NCI-H82 (cell line): ENCODE measurements around the gene ARHGEF10L.
A peak's percentile ranks its signal among the peaks of the same experiment; 100 is the strongest.

Experiments used
- DNase-seq: peaks from one replicate; lab custom pipeline; 2025; lab: John Stamatoyannopoulos, UW

Gene ARHGEF10L

DNA sequence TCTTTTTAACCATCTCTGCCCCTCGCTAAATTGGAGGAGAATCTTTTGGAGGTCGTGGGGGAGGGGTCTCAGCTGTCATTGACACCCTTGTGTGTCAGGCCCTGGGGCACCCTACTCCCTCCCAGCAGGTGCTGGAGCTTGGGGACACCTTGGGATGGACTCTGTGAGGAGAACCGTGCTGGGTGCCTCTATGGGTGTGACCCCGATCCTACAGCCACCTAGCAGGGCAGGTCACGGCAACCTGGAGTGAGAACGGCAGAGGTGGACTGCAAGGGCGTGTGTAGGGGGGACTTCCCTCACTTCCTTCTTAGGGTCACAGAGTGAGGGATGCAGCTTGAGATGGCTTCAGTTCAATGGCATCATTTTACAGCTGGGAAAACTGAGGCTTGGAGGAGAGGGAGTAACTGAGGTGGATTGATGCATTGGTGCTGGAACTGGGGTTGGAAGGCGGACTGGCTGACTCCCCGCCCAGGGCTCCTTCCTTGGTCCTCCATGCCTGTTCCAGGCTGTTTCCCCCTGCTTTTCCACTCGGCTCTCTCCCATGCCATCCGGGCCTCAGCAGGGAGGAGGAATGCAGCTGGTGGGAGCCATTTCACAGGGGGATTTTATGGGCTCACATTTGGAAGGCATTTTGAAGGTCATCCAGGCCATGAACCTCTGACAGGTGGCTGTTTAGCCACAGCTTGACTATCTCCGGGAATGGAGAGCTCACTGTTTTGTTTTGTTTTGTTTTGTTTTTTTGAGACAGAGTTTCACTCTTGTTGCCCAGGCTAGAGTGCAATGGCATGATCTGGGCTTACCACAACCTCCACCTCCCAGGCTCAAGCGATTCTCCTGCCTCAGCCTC, 18.8 kb upstream of the ARHGEF10L start:
- DNase-seq: no peak

DNA sequence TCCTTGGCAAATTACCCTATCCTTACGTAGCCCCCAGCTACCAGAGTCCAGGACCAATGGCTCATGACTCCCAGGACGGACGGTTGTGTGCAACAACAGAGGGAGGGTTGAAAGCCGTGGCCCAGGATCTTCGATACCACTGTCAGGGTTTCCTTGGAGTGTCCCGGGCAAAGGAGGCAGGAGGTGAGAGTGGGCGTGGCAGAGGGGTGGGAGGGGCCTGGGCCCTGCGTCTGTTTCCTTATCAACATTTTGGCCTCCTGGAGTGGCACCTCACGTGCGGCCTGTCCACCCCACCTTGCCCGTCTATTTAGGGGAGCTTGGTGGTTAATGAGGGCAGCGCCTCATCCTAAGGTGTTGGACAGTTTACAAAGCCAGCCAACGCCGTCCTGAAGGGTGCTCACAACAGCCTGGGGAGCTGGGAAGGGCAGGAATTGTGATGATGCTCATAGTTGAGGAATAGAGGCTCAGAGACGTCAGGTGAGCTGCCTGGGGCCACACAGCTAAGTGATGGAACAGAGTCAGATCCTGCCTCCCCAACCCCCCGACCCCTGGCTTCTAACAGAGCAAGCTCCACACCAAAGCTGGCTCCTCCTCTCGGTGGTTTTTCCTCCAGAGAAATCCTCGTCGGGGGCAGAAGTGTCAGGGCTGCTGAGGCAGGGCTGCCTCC, 17.4 kb upstream of the ARHGEF10L start:
- DNase-seq: no peak

GRCh38 chr1:17523321-17524041, 16.0 kb upstream of the ARHGEF10L start:
- DNase-seq: no peak

- DNase-seq: no peak
Measured at GRCh38 chr1:17524645-17525044, 14.9 kb upstream of the ARHGEF10L start.

DNA sequence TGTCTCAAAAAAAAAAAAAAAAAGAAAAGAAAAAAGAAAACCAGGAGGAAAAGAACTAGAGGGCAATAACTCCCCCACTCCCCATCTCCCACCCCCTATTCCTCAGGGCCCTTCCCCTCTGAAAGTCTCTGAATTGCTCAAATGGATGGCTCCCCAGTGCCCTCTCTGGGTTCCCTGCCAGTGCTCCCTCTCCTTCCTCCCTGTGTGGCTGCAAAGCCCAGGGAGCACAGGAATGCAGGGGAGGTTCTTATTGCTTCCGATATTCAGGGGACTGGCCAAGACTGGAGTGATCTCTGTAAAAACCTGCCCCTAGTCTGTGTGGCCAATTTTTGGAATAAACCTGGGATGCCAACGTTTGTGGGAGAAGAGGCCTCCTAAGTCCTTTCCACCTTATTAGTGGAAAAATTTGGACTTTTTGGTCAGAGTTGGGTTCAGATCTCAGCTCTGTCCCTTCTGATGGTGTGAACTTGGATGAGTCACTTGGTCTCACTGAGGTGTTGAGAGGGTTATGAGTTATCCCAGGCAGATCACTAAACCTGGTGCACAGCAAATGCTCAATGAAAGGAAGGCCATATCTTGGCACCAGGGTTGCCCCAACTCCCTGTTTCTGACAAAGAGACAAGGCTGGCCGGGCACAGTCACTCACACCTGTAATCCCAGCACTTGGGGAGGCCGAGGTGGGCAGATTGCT, 13.4 kb upstream of the ARHGEF10L start:
- no peak for DNase-seq

- DNase-seq: peak; percentile 78
Measured at GRCh38 chr1:17527036-17527914, 12.2 kb upstream of the ARHGEF10L start.

DNA sequence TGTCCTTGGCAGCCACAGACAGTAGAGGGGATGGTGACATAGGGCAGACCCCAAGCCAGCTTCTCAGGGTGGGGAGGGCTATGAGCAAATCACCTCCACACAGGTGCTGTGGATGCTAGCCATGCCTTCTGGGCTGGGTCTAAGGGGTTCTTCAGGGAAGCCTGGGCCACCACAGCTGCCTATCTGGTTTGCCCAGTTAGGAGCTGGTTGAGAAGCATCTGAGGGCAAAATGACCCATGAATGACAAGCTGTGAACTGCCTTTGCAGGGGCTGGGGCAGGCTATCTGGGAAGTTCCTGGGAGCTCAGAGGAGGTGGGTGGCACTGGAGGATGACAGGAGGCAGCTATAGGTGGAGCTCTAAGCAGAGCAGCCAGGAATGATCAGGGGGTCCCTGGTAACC, 10.1 kb upstream of the ARHGEF10L start:
- no peak for DNase-seq

DNA sequence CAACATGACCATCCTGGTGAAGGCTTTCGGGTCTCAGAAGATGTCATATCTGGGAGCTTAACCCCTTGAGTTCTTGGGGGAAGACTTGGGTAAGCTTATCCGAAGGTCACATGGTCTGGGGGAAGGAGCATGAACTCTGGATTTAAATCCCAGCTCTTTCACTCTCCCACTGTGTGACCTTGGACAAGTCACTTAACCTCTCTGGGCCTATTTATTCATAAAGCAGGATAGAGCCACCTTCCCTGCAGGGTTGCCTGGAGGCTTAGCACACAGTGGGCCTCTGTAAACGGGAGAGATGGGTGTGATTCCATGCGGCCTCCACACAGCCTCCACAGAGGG, 8.2 kb upstream of the ARHGEF10L start:
- DNase-seq: no peak

DNA sequence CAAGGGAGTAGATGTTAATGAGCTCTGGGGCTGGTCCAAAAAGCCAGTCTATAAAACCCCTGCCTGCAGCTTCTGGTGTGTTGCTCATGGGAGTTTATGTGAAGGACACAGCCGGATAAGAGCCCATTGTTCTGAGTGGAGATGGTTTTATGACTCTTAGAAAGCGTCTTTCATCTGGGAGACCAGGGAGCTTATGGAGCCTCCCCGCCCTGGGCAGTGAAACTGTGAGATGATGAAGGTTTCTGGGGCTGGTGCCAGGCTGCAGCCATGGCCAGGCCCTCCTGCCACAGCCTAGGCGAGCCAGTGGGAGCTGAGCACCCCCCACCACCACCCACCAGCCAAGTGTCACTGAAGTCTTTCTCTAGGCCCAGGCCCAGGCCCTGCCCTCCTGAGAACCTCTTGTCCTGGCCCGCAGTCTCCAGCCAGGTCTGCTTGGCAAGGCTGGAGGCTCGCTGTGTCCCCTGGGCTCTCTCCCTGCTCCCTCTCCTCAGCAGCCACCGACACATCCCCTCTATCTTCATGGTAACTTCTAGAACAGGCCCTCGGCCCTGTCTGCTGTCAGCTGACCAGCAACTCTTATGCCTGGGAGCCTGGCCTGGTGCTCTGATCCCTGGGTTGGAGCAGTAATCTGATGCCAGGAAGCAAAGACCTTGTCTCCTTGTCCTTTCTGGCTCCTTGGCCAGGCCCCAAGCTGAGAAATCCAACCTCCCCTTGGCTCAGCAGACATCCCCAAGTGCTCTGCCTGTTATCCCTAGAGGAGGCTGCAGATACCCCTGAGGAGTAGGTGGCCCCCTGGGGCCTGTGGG, 7.6 kb upstream of the ARHGEF10L start:
- no peak for DNase-seq

GRCh38 chr1:17533201-17533600, 6.3 kb upstream of the ARHGEF10L start:
- no peak for DNase-seq

GRCh38 chr1:17535300-17535936, 4.1 kb upstream of the ARHGEF10L start:
- DNase-seq: no peak

GRCh38 chr1:17538010-17538409, 1.5 kb upstream of the ARHGEF10L start:
- no peak for DNase-seq

DNA sequence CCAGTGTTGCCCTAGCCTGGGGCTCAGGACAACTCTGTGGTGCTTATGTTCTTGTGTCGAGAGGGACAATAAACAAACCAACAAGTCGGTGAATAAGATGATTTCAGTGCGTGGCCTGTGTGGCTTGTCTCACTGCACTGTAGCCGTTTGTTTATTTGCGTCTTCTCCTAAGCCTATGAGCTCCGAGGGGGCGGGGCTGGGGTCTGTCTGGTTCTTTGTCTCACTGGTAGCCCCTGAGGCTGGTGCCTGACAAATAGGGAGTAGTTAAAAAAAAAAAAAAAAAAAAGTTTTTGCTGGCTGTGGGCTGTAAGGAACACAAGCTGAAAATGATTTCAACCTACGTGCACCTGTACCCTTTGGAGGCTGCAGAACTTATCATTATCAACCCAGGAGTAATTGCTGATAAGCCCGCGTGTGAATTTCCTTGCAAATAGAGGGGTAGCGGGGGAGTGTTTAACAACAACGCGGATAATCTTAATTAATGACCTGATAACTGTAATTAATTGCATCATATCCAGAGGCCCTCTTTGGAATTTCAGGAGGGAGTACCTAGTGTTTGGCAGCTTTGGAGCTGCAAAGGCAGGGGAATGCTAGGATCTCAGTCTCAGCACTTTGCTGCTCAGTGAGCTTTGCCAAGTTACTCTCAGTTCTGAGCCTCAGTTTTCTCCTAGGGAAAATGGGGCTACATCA, 925 bp upstream of the ARHGEF10L start:
- peak; percentile 95 for DNase-seq

GRCh38 chr1:17539118-17539476, 401 bp upstream of the ARHGEF10L start:
- no peak for DNase-seq

DNA sequence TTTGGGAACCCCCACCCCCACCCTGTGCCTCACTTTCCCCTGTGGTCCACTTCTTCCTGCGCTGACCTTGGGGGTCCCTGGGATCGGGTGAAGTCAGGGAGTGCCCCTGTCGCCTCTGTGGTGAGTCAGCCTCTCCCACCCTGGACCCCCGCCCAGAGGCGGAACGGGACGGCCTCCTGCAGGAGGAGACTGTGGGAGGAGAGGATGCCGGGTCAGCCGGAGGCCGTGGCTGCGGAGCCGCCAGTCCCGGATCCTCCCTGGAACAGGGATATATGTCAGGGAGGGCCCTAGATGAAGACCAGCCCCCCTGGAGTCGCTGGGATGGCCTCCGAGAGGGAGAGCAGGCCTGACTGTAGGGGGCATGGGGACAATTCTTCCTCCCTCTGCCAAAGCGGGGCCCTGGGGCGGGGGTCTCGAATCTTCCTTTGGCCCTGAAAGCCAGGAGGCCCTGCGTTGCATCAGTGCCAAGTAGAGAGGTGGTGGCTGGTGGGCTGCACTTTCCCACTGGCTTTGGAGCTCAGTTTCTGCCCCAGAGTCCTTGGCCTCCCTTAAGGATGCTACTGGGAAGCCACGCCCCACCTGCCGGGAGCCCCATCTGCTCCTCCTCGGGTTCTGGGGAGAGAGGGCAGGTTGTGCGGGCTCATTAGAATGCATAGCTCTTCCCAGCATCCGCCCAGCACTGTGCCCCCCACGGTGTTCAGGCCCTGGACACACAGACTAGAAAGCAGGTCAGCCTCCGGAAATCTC, 930 bp downstream of the ARHGEF10L start:
- DNase-seq: peak; percentile 57

DNA sequence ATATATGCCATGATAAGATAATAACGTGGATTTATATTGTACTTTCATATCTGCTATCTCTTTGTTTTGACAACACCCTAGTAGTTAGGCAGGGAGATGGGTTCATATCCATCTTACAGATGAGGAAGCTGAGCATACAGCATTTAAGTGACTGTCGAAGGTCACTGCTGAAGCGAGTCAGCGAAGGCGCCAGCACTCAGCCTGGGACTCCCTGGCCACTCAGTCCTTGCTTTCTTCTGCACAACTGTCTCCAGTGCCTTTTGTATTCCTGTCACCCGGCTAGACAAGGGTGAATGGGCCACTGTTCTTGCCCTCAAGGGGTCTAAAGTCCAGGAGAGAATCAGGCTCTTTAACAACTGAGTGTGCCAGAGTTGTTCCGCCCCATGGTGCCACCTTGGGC, 3.1 kb downstream of the ARHGEF10L start:
- DNase-seq: no peak

- DNase-seq: no peak
Measured at GRCh38 chr1:17544776-17545350, 5.4 kb downstream of the ARHGEF10L start.

DNA sequence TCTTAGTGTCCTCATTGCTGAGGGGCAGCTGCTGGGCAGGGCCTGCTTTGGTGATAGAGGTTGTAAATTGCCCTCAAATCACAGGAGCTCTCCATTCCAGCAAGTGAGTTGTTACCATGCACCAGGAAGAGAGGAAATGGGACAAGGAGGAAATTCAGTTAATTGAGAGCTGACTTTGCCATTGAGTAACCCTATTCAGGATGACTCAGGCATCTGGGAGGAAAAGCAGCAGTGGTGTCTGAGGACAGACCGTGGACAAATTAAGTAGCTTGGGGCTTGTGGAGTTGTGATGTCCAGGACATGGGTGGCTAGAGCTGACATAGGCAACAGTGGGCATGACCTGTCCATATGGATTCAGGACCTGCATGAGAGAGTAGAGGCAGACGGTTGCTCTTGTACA, 5.9 kb downstream of the ARHGEF10L start:
- no peak for DNase-seq
